GM12865 (cell line): Measurements from ENCODE around the gene ASCL3.
"Not testable (repeated sequence)": the region's sequence is repeated elsewhere in the genome, so short reads cannot be mapped to it uniquely, and the experiment has no call there.

Experiments
- DNase-seq: peaks from one replicate; pipeline ENCODE4 v3.0.0; 2010; ENCODE audit warnings: low read depth
- H3K4me3 ChIP-seq: 2 replicates; pipeline ENCODE4 v1.5.1; 2011; ENCODE audit warnings: mild to moderate bottlenecking, low read depth, low read length, control low read depth
- CTCF ChIP-seq: IDR thresholded peaks from 2 replicates; pipeline ENCODE4 v1.5.1; 2011; ENCODE audit warnings: low read length, control low read depth, low read depth, inconsistent platforms; ENCODE audit not compliant: insufficient read depth; ENCODE audit errors: missing control alignments

The ASCL3 gene

GRCh38 chr11:8908099-8908498 is 34.7 kb downstream of the ASCL3 start:
- H3K4me3 ChIP-seq = no peak overlapping the region
- no peak for TF ChIP-seq CTCF
- DNase-seq = no peak

- DNase-seq = no peak
- TF ChIP-seq CTCF = no peak
- no peak overlapping the region for H3K4me3 ChIP-seq
These were observed 35.7 kb downstream of the ASCL3 start for GRCh38 chr11:8907116-8907515.

- no peak overlapping the region for H3K4me3 ChIP-seq
- no peak for DNase-seq
- TF ChIP-seq CTCF = no peak
These were observed 37.2 kb downstream of the ASCL3 start for GRCh38 chr11:8905528-8906165.

DNA sequence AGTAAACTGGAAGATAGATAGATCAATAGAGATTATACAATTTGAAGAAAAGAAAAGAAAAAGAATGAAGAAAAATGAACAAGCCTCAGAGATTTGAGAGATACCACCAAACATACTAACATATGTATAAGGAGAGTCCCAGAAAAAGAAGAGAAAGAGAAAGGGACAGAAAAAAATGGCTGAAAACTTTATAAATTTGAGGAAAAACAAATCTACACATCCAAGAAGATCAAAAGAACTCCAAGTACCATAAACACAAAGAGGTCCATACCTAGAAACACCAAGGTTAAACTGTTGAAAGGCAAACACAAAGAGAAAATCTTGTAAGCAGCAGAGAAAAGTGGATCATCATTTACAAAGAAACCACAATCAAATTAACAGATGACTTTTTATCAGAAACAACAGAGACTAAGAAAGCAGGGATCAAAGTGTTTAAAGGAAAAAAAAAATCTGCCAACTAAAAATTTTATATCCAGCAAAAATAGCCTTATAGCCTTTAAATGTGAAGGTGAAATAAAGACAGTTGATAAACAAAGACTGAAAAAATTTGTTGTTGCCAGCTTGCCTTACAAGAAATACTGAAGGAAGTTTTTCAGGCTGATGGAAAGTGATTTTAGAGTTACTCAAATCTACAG is 43.6 kb downstream of the ASCL3 start:
- no peak for DNase-seq
- no peak for TF ChIP-seq CTCF
- H3K4me3 ChIP-seq = no peak overlapping the region

- not testable (repeated sequence) for DNase-seq, H3K4me3 ChIP-seq
These were observed 51.6 kb downstream of the ASCL3 start for GRCh38 chr11:8891185-8891584.
